CD14-positive monocyte (primary cell): ENCODE results near the gene MECR. TPM values are rescaled to one million over a fixed set of nuclear protein-coding genes. Genes with fewer than 3 reads are reported as not detected.

ENCODE experiments used
- DNase-seq, 3 donors: peaks; one replicate each; pipeline ENCODE4 v3.0.0-alpha.2; 2011 to 2022
- H2AFZ ChIP-seq: 2 replicates; pipeline ENCODE4 v1.6.0; 2012; ENCODE audit warnings: mild to moderate bottlenecking, low read depth, low read length, inconsistent platforms; ENCODE audit not compliant: insufficient read depth, poor library complexity, severe bottlenecking
- H3K27ac ChIP-seq, 2 donors: 1 replicate in 1 of 2; 2 replicates in 1 of 2; pipeline ENCODE4 v1.5.1; 2012 to 2013; ENCODE audit warnings: low read length in 2 of 2, control low read depth in 1 of 2, inconsistent platforms in 1 of 2, low read depth in 1 of 2, mild to moderate bottlenecking in 1 of 2
- H3K27me3 ChIP-seq, 2 donors: one replicate each; pipeline versions ENCODE4 v1.6.0 to v1.6.1; 2011 to 2013; ENCODE audit warnings: low read length in 2 of 2; ENCODE audit not compliant: control insufficient read depth in 2 of 2, insufficient read depth in 2 of 2
- H3K36me3 ChIP-seq, 2 donors: replicated peaks in 1 of 2; 1 replicate in 1 of 2; 2 replicates in 1 of 2; pipeline versions ENCODE4 v1.5.1 to v1.6.1; 2012 to 2013; ENCODE audit warnings: low read length in 2 of 2, control low read depth in 1 of 2, inconsistent platforms in 1 of 2, mild to moderate bottlenecking in 1 of 2; ENCODE audit not compliant: insufficient read depth in 2 of 2, control insufficient read depth in 1 of 2
- H3K4me1 ChIP-seq, 2 donors: 1 replicate in 1 of 2; 2 replicates in 1 of 2; pipeline versions ENCODE4 v1.5.1 to v1.6.1; 2012 to 2013; ENCODE audit warnings: low read length in 2 of 2, control low read depth in 1 of 2, inconsistent platforms in 1 of 2, mild to moderate bottlenecking in 1 of 2, moderate library complexity in 1 of 2; ENCODE audit not compliant: insufficient read depth in 2 of 2, control insufficient read depth in 1 of 2
- H3K4me2 ChIP-seq: replicated peaks from 2 replicates; pipeline ENCODE3; 2012; ENCODE audit warnings: low read length, moderate library complexity, mild to moderate bottlenecking; ENCODE audit not compliant: poor library complexity, severe bottlenecking; ENCODE audit errors: extremely low read depth
- H3K4me3 ChIP-seq, 3 experiments: fragments of 200-600 bp in 1 of 3; sonication (generic) in 1 of 3; replicated peaks in 1 of 3; 1 replicate in 2 of 3; 2 replicates in 1 of 3; pipeline ENCODE4 v1.5.1; 2011 to 2013; ENCODE audit warnings: low read length in 3 of 3, mild to moderate bottlenecking in 3 of 3, control low read depth in 2 of 3, low read depth in 2 of 3, inconsistent platforms in 1 of 3, moderate library complexity in 1 of 3
- H3K79me2 ChIP-seq: 2 replicates; pipeline ENCODE4 v1.6.0; 2012; ENCODE audit warnings: mild to moderate bottlenecking, control low read depth, inconsistent platforms, low read length, moderate library complexity; ENCODE audit not compliant: insufficient read depth
- H3K9ac ChIP-seq: 2 replicates; pipeline ENCODE4 v1.6.0; 2017; ENCODE audit warnings: low read length, mild to moderate bottlenecking; ENCODE audit not compliant: insufficient read depth, poor library complexity, severe bottlenecking
- H3K9me3 ChIP-seq, 2 donors: replicated peaks in 1 of 2; 1 replicate in 1 of 2; 2 replicates in 1 of 2; pipeline versions ENCODE4 v1.5.1 to v1.6.1; 2012 to 2013; ENCODE audit warnings: low read length in 2 of 2, control low read depth in 1 of 2; ENCODE audit not compliant: control insufficient read depth in 1 of 2, insufficient read depth in 1 of 2
- H4K20me1 ChIP-seq: 2 replicates; pipeline ENCODE4 v1.6.0; 2012; ENCODE audit warnings: mild to moderate bottlenecking, low read length, control low read depth, moderate library complexity; ENCODE audit not compliant: insufficient read depth
- H3K27ac Mint-ChIP-seq, 7 donors: one replicate each; pipeline ENCODE4 v1.8.0; 2020; ENCODE audit warnings: mild to moderate bottlenecking in 7 of 7, mixed read lengths in 7 of 7, moderate library complexity in 6 of 7, inconsistent platforms in 2 of 7
- H3K27me3 Mint-ChIP-seq, 3 donors: one replicate each; pipeline ENCODE4 v1.8.0; 2021 to 2022; ENCODE audit warnings: low read depth in 3 of 3, mild to moderate bottlenecking in 3 of 3, mixed read lengths in 3 of 3, moderate library complexity in 3 of 3, inconsistent platforms in 1 of 3
- H3K36me3 Mint-ChIP-seq, 2 donors: one replicate each; pipeline ENCODE4 v1.8.0; 2020; ENCODE audit warnings: mixed read lengths in 2 of 2, inconsistent platforms in 1 of 2, mild to moderate bottlenecking in 1 of 2
- H3K4me1 Mint-ChIP-seq: one replicate; pipeline ENCODE4 v1.8.0; 2020; ENCODE audit warnings: mild to moderate bottlenecking, mixed read lengths
- H3K4me3 Mint-ChIP-seq, 2 donors: one replicate each; pipeline ENCODE4 v1.8.0; 2020; ENCODE audit warnings: mild to moderate bottlenecking in 2 of 2, mixed read lengths in 2 of 2, moderate library complexity in 1 of 2
- H3K9me3 Mint-ChIP-seq, 7 donors: one replicate each; pipeline ENCODE4 v1.8.0; 2020 to 2022; ENCODE audit warnings: mixed read lengths in 7 of 7, mild to moderate bottlenecking in 6 of 7, moderate library complexity in 6 of 7, inconsistent platforms in 2 of 7
- CTCF ChIP-seq: fragments of 200-600 bp; IDR thresholded peaks from one replicate; pipeline ENCODE4 v1.8.0; 2022; ENCODE audit warnings: antibody characterized with exemption, mild to moderate bottlenecking
- WGBS: methylation state at CpG from one replicate; pipeline ENCODE4 v1.1.5; 2013; ENCODE audit warnings: missing lambda C conversion rate; ENCODE audit not compliant: insufficient coverage; 5-methylcytosine and 5-hydroxymethylcytosine counted together
- intact Hi-C, 2 donors: fragments of 100-400 bp; cut with micrococcal nuclease; formaldehyde crosslinking; loops; one replicate each; pipeline versions ENCODE4 v1.15.0 to v1.15.1; 2023
- polyA plus RNA-seq, 3 donors: library from polyadenylated mRNA; depleted of rRNA in 1 of 3; unstranded in 2 of 3; stranded (reverse) in 1 of 3; fragments of 300-500 nt in 2 of 3; fragments of >200 nt in 1 of 3; fragmentation: Illumina TruSeq in 2 of 3; gene quantifications; 1 replicate in 2 of 3; 2 replicates in 1 of 3; pipeline ENCODE4 v1.2.3, GENCODE V29; 2012 to 2021

The MECR gene
- polyA plus RNA-seq, 3 donors: 6.3 to 8.5 (median 7.5) TPM

GRCh38 chr1:29221296-29221695 lies 9.4 kb downstream of the MECR start:
- Histone ChIP-seq H3K27ac (no peak overlapping the region), H2AFZ (no peak overlapping the region), H3K9ac (no peak overlapping the region), H3K4me2 (no peak overlapping the region), H3K4me3 (no peak overlapping the region), H3K4me1 (no peaks in the 10 kb centered on the region), H3K79me2 (no peaks in the 10 kb centered on the region), H3K9me3 (no peaks in the 10 kb centered on the region), H4K20me1 (no peaks in the 10 kb centered on the region), H3K27me3 (no peaks in the 10 kb centered on the region), H3K36me3 (peaks cover under 1 to 9% of the 10 kb centered on the region in 2 donors)
- Mint-ChIP-seq H3K4me3 (no peak overlapping the region), H3K36me3 (peaks cover 9 to 18% of the 10 kb centered on the region in 2 donors), H3K27ac (peak overlapping the region in 1 of 7 donors; percentile 44), H3K4me1 (peaks cover 5% of the 10 kb centered on the region), H3K27me3 (no peaks in the 10 kb centered on the region), H3K9me3 (no peaks in the 10 kb centered on the region)
- no peak for TF ChIP-seq CTCF
- intact Hi-C loops: no loop called here
- DNase-seq: no peak
- 100% methylated on average over 2 of the region's 3 CpGs for WGBS

GRCh38 chr1:29218223-29218622 lies 12.5 kb downstream of the MECR start:
- Histone ChIP-seq H3K36me3 (peaks cover 17 to 26% of the 10 kb centered on the region in 2 donors), H3K9me3 (no peaks in the 10 kb centered on the region), H3K4me2 (no peak overlapping the region), H4K20me1 (no peaks in the 10 kb centered on the region), H3K4me3 (no peak overlapping the region), H3K27ac (no peak overlapping the region), H3K79me2 (no peaks in the 10 kb centered on the region), H2AFZ (no peak overlapping the region), H3K9ac (no peak overlapping the region), H3K4me1 (no peaks in the 10 kb centered on the region), H3K27me3 (no peaks in the 10 kb centered on the region)
- Mint-ChIP-seq H3K36me3 (peaks cover 27% of the 10 kb centered on the region in 2 donors), H3K27me3 (no peaks in the 10 kb centered on the region), H3K4me3 (no peak overlapping the region), H3K9me3 (no peaks in the 10 kb centered on the region), H3K27ac (peak overlapping the region in 1 of 7 donors; percentile 39), H3K4me1 (peaks cover 5% of the 10 kb centered on the region)
- DNase-seq: no peak
- WGBS: no CpG with 5 or more reads among the region's 2 CpGs
- no peak for TF ChIP-seq CTCF
- intact Hi-C loops: no loop called here
